GM19372 (cell line): Measurements from ENCODE around the gene VRTN.
"Not testable (repeated sequence)": the region's sequence is repeated elsewhere in the genome, so short reads cannot be mapped to it uniquely, and the experiment has no call there.

Source experiments
- ATAC-seq: cut with Tn5 transposase; IDR thresholded peaks from one replicate; pipeline ENCODE4 v1.9.1; 2021; ENCODE audit warnings: mild to moderate bottlenecking, low read depth, moderate library complexity; ENCODE audit not compliant: unreplicated experiment

The VRTN gene

DNA sequence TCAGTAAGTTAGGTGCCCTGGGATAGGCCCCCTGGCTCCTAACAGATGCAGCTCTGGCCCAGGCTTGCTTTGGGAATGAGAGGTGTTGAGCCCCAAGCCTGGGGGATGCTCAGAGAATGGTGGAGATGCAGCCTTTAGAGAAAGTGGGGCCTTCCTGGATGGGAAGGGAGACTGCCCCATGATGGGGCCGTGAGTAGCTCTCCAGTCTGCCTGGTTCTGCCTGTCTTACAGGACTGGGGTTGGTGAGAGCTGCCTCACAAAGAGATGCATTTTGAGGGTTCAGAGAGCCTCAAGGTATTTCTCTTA, 523 bp upstream of the VRTN start:
- ATAC-seq: no peak

DNA sequence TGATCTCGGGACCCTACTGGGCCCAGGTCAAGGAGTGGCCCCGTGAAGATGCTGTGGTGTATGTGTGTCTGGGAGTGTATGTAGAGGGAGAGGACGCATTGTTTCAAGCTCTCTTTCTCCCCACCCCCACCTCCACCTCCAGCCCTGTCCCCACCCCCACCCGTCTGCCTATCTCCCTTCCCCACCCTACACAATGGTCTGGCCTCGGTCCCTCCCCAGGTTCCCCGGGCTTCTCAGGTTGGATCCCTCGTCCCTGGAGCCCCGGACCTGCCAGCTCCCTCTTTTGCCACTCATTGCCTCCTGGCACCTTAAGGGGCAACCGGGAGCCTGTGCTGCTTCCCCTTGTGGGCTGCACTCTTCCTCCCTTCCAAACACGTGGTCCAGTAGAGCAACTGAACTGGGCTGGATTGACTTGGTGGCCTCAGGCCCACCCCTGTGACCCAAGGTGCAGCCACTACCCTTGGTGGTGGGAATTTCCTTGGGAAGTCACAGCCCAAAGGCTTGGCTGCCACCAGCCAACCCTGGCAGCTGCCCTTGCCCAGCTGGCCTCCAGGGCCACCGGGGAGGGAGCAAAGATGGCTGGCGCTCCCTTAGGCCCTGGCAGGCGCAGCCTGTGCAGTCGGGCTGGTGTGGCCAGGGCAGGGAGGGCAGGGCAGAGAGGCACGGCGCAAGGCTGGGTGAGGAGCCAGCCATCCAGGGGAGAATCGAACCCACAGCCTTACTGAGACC, 628 bp downstream of the VRTN start:
- ATAC-seq: no peak

DNA sequence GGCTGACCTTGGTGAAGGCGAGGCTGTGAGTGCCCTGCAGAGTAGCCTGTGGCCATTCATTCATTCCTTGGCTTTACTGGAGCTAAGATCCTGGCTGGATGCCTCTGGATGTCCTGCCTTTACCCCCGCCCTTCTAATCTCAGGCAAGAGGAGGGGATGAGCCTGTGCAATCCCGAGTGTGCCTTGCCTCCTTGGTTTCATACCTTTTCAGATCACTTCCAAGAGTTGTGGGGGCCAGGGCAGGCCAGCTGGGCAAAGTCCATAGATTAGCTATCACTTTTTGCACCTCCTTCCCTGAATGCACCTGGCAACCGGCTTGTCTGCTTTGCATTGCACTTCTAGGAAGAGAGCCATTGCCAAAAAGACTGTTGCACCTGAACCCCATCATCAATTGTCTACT, 1.5 kb downstream of the VRTN start:
- no peak for ATAC-seq

- ATAC-seq: no peak
Measured at GRCh38 chr14:74350211-74350927, 2.1 kb downstream of the VRTN start.

DNA sequence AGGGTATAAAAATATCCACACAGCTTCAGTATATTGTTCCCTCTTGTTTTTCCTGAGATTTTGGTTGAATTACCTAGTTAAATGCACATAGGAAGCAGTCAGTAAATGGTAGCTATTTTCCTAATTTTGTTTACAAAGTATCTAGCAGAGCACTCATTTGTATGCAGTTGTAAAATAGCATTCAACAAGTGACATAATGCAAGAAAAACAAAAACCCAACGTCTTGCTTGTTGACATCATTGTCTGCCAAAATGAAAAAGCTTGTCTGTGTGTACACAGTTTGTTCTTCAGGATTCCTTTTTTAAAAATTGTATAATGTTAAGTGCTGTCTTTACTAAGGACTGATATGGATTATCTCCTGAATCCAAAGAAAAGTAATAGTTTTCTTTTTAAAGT, 2.7 kb downstream of the VRTN start:
- no peak for ATAC-seq

DNA sequence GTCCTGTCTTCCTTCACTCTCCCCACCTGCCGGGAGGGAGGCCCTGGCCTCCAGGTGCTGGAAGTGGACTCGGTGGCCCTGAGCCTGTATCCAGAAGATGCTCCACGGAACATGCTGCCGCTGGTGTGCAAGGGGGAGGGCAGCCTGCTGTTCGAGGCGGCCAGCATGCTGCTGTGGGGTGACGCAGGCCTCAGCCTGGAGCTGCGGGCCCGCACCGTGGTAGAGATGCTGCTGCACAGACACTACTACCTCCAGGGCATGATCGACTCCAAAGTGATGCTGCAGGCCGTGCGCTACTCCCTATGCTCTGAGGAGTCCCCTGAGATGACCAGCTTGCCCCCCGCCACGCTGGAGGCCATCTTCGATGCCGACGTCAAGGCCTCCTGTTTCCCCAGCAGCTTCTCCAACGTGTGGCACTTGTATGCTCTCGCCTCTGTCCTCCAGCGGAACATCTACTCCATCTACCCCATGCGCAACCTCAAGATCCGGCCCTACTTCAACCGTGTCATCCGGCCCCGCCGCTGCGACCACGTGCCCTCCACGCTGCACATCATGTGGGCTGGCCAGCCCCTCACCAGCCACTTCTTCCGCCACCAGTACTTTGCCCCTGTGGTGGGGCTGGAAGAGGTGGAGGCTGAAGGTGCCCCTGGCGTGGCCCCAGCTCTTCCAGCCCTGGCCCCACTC, 8.8 kb downstream of the VRTN start:
- no peak for ATAC-seq

DNA sequence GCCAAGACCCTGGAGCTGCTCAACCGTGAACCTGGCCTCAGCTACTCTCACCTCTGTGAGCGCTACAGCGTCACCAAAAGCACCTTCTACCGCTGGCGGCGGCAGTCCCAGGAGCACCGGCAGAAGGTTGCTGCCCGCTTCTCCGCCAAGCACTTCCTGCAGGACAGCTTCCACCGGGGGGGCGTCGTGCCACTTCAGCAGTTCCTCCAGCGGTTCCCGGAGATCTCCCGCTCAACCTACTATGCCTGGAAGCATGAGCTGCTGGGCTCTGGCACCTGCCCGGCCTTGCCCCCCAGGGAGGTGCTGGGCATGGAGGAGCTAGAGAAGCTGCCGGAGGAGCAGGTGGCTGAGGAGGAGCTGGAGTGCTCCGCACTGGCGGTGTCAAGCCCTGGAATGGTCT, 9.3 kb downstream of the VRTN start:
- ATAC-seq: no peak

DNA sequence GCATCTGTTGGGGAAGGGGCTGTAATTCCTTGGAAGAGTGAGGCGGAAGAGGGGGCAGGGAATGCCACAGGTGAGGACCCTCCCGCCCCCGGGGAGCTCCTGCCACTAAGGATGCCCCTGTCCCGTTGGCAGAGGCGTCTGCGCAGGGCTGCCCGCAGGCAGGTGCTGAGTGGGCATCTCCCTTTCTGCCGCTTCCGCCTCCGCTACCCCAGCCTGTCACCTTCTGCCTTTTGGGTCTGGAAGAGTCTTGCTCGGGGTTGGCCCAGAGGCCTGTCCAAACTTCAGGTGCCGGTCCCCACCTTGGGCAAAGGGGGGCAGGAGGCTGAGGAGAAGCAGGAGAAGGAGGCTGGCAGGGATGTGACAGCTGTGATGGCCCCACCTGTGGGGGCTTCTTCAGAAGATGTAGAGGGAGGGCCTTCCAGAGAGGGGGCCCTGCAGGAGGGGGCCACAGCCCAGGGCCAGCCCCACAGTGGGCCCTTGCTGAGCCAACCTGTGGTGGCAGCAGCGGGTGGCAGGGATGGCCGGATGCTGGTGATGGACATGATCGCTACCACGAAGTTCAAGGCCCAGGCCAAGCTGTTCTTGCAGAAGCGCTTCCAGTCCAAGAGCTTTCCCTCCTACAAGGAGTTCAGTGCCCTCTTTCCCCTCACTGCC, 10.0 kb downstream of the VRTN start:
- ATAC-seq: no peak

- no peak for ATAC-seq
Measured at GRCh38 chr14:74360163-74360562, 11.9 kb downstream of the VRTN start.

GRCh38 chr14:74362361-74362915, 14.2 kb downstream of the VRTN start:
- ATAC-seq: no peak

- ATAC-seq: no peak
Measured at GRCh38 chr14:74364271-74364880, 16.1 kb downstream of the VRTN start.

DNA sequence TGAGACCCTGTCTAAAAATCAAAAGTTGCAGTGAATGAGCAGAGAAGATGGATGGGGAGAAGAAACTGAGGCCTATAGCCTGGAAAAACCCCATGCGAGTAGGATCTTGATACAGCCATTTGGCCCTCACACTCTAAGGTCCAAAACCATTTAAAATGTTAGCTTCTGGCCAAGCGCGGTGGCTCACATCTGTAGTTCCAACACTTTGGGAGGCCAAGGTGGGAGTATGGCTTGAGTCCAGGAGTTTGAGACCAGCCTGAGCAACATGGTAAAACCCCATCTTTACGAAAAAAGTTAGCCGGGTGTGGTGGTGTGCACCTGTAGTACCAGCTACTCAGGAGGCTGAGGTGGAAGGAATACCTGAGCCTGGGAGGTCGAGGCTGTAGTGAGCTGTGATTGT, 19.8 kb downstream of the VRTN start:
- ATAC-seq: no peak

DNA sequence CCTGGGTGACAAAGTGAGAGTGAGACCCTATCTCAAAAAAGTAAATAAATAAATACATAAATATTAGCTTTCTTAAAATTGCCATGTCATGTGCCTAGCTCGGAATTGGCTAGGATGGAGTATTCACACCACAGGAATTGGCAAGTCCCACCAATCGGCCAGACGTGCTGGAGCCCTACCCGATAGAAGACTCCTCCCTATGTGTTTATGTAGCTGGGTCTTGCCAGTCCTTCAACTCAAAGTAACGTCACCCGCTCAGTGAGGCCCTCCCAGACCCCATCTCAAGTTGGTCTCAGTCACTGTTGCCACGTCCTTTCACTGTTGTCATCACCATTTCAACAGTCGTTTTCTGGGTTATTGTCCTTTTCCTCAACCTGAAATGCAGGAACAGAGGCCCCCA, 20.2 kb downstream of the VRTN start:
- ATAC-seq: no peak

GRCh38 chr14:74377976-74378690, 29.9 kb downstream of the VRTN start:
- no peak for ATAC-seq

DNA sequence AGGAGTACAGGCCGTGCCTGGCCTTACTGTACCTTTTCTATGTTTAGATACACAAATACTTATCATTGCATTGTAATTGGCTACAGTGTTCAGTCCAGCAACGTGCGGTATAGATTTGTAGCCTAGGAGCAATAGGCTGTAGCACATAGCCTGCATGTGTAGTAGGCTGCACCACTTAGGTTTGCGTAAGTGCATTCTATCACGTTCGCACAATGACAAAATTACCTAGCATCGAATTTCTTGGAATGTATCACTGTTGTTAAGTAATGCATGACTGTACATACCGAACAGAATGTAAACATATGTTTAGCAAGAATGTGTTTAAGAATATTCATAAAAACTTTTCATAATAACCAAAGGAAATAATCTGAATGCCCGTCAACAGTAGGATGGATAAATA, 31.9 kb downstream of the VRTN start:
- no peak for ATAC-seq

DNA sequence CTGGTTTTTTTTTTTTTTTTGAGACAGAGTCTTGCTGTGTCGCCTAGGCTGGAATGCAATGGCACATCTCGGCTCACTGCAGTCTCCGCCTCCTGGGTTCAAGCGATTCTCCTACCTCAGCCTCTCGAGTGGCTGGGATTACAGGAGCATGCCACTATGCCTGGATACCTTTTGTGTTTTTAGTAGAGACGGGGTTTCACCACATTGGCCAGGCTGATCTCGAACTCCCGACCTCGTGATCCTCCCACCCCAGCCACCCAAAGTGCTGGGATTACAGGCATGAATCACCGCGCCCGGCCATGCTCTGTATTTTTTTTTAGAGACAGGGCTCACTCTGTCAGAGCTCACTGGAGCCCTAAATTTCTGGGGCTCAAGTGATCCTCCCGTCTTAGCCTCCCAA, 32.6 kb downstream of the VRTN start:
- no peak for ATAC-seq

DNA sequence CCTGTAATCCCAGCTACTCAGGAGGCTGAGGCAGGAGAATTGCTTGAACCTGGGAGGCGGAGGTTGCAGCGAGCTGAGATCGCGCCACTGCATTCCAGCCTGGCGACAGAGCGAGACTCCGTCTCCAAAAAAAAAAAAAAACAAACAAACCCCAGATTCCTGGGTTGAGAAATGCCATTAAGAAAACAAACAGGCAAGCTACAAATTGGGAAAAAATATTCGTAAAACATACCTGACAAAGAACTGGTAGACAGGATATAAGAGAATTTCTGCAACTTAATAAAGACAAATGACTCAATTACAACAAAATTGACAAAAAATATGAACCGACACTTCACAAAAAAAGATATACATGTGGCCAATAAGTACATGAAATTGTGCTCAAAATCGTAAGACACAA, 33.3 kb downstream of the VRTN start:
- not testable (repeated sequence) for ATAC-seq

GRCh38 chr14:74382231-74382630, 34.0 kb downstream of the VRTN start:
- ATAC-seq: no peak

GRCh38 chr14:74389980-74390379, 41.7 kb downstream of the VRTN start:
- no peak for ATAC-seq

DNA sequence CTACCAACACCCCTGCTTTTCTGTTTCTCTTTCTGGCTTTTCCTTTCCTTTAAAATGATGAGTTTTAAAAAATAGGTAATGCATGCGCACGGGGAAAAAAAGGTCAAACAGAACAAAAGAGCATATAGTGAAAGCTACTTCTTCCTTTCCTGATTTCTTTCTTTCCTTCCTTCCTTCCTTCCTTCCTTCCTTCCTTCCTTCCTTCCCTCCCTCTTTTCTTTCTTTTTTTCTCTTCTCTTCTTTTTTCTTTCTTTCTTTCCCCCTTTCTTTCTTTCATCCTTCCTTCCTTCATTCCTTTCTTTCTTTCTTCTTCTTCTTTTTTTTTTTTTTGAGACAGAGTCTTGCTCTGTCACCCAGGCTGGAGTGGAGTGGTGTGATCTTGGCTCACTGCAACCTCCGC, 42.2 kb downstream of the VRTN start:
- ATAC-seq: not testable (repeated sequence)
